Progenitor cell of endocrine pancreas (in vitro differentiated cells): ENCODE results near the gene GDA. TPM values are rescaled to one million over a fixed set of nuclear protein-coding genes. Genes with fewer than 3 reads are reported as not detected.

Experiments
- DNase-seq: peaks from one replicate; pipeline ENCODE4 v3.0.0; 2021; ENCODE audit warnings: low spot score; ENCODE audit not compliant: unreplicated experiment
- H3K27ac Mint-ChIP-seq: 2 replicates; pipeline ENCODE4 v1.8.0; 2021; ENCODE audit warnings: mild to moderate bottlenecking, moderate library complexity, mixed read lengths
- H3K27me3 Mint-ChIP-seq: 2 replicates; pipeline ENCODE4 v1.8.0; 2021; ENCODE audit warnings: mixed read lengths
- H3K36me3 Mint-ChIP-seq: 2 replicates; pipeline ENCODE4 v1.8.0; 2022; ENCODE audit warnings: mixed read lengths; ENCODE audit not compliant: insufficient read depth
- H3K4me1 Mint-ChIP-seq: 2 replicates; pipeline ENCODE4 v1.8.0; 2021; ENCODE audit warnings: low read depth, mixed read lengths
- H3K4me3 Mint-ChIP-seq: 2 replicates; pipeline ENCODE4 v1.8.0; 2021; ENCODE audit warnings: low read depth, mild to moderate bottlenecking, moderate library complexity, mixed read lengths
- H3K9me3 Mint-ChIP-seq: 2 replicates; pipeline ENCODE4 v1.8.0; 2021; ENCODE audit warnings: low read depth, mixed read lengths
- total RNA-seq: library from RNA; stranded (reverse); gene quantifications from 2 replicates; pipeline ENCODE4 v1.2.1, GENCODE V29; 2021
- TF ChIP-seq, protein P1 (sequence below): fragments of 200-600 bp; sonication (generic); IDR thresholded peaks from one replicate; pipeline ENCODE4 v1.5.0; 2021; ENCODE audit warnings: antibody characterized with exemption, mild to moderate bottlenecking; ENCODE audit not compliant: unreplicated experiment

Gene GDA
- total RNA-seq, 1 donor from 2014 or later, result 5.5 TPM

- Mint-ChIP-seq H3K27me3 (no peaks in the 10 kb centered on the region), H3K9me3 (peaks cover 4% of the 10 kb centered on the region), H3K4me1 (no peaks in the 10 kb centered on the region), H3K27ac (no peak overlapping the region), H3K4me3 (no peak overlapping the region), H3K36me3 (peaks cover 8% of the 10 kb centered on the region)
- no peak for DNase-seq
- TF ChIP-seq, protein P1, sequence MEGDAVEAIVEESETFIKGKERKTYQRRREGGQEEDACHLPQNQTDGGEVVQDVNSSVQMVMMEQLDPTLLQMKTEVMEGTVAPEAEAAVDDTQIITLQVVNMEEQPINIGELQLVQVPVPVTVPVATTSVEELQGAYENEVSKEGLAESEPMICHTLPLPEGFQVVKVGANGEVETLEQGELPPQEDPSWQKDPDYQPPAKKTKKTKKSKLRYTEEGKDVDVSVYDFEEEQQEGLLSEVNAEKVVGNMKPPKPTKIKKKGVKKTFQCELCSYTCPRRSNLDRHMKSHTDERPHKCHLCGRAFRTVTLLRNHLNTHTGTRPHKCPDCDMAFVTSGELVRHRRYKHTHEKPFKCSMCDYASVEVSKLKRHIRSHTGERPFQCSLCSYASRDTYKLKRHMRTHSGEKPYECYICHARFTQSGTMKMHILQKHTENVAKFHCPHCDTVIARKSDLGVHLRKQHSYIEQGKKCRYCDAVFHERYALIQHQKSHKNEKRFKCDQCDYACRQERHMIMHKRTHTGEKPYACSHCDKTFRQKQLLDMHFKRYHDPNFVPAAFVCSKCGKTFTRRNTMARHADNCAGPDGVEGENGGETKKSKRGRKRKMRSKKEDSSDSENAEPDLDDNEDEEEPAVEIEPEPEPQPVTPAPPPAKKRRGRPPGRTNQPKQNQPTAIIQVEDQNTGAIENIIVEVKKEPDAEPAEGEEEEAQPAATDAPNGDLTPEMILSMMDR, result no peak
Measured at GRCh38 chr9:72211047-72211446, 61.8 kb downstream of the GDA start.

DNA sequence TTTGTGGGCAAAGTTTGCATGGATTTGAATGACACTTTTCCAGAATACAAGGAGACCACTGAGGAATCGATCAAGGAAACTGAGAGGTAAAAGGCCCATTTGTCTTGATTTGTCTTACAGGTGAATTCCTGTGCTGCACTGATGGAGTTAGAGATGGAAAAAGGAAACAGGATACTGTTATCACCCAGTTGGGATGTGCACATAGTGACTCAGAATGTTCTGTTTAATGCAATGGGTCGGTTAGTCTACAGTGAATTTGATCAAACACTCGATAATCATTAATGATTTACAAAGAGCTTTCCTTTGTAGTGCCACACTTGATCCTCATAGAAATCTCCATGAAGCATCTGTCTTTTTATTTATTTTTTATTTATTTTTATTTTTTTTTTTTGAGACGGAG is 64.7 kb downstream of the GDA start:
- H3K27ac Mint-ChIP-seq, result no peak overlapping the region
- TF ChIP-seq, protein P1, result no peak

DNA sequence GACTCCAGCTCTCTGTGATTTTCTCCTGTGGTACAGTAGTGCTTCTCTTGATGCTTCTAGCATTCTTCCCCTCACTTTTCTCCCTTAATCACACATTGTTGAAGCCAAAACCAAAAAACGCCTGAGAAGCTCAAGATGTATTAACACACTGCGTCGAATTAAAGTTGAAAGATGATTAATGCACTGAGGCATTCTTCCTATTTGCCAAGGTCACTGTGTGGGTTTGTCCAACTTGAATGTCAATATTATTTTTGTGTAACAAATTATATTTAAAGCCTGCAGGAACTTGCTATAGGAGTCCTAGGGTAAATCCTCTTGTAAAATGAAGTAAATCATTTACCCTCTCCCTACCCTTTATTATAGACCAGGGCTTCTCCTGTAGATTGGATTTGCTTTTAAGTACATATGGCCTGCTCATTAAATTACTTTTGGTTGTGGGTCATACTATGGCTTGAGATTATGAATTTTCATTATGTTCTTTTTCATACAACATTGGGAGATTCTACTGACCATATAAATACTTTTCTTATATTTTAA is 68.1 kb downstream of the GDA start:
- no peak for DNase-seq
- H3K36me3 Mint-ChIP-seq, result peaks cover 8% of the 10 kb centered on the region
- no peak overlapping the region for H3K4me3 Mint-ChIP-seq
- peaks cover 6% of the 10 kb centered on the region for H3K4me1 Mint-ChIP-seq
- H3K27ac Mint-ChIP-seq, result no peak overlapping the region
- TF ChIP-seq, protein P1, result no peak
- H3K9me3 Mint-ChIP-seq, result peaks cover 9% of the 10 kb centered on the region
- no peaks in the 10 kb centered on the region for H3K27me3 Mint-ChIP-seq

More for the DNA sequence above, 64.7 kb downstream of the GDA start:
- no peak for DNase-seq
- H3K27me3 Mint-ChIP-seq, result no peaks in the 10 kb centered on the region
- H3K36me3 Mint-ChIP-seq, result peaks cover 8% of the 10 kb centered on the region
- peaks cover 7% of the 10 kb centered on the region for H3K9me3 Mint-ChIP-seq
- no peak overlapping the region for H3K4me3 Mint-ChIP-seq
- H3K4me1 Mint-ChIP-seq, result peaks cover 6% of the 10 kb centered on the region

GRCh38 chr9:72220589-72220988 is 71.3 kb downstream of the GDA start:
- Mint-ChIP-seq H3K36me3 (peaks cover 3% of the 10 kb centered on the region), H3K4me1 (peaks cover 6% of the 10 kb centered on the region), H3K27me3 (no peaks in the 10 kb centered on the region), H3K27ac (no peak overlapping the region), H3K4me3 (no peak overlapping the region), H3K9me3 (peaks cover 6% of the 10 kb centered on the region)
- TF ChIP-seq, protein P1, result no peak
- no peak for DNase-seq

- Mint-ChIP-seq H3K27me3 (no peaks in the 10 kb centered on the region), H3K4me3 (no peak overlapping the region), H3K27ac (no peak overlapping the region), H3K36me3 (peaks cover 3% of the 10 kb centered on the region), H3K9me3 (peaks cover 2% of the 10 kb centered on the region), H3K4me1 (no peaks in the 10 kb centered on the region)
- TF ChIP-seq, protein P1, result no peak
- DNase-seq, result no peak
Measured at GRCh38 chr9:72226146-72226812, 77.0 kb downstream of the GDA start.
